Loucy (cell line): ENCODE results near the gene APC2.

ENCODE experiments used
- CTCF ChIP-seq: fragments of 200-600 bp; sonication (generic); conservative IDR thresholded peaks from 2 replicates; pipeline ENCODE4 v1.5.1; 2014; ENCODE audit warnings: mild to moderate bottlenecking, antibody characterized with exemption, low read length
- EZH2phosphoT487 ChIP-seq: fragments of 200-600 bp; IDR thresholded peaks from 2 replicates; pipeline ENCODE4 v1.6.1; 2018; ENCODE audit warnings: antibody characterized with exemption, mild to moderate bottlenecking, moderate library complexity, borderline replicate concordance

- TF ChIP-seq CTCF = no peak
- TF ChIP-seq EZH2phosphoT487 = no peak
Observed at GRCh38 chr19:1483979-1484428, 34.1 kb downstream of the APC2 start.
